GM23338 (cell line): ENCODE data around the gene TSPAN5. TPM values are rescaled to one million over a fixed set of nuclear protein-coding genes. Genes with fewer than 3 reads are reported as not detected.
A peak's percentile ranks its signal among the peaks of the same experiment; 100 is the strongest.

Experiments
- ATAC-seq: fragments of 200-7000 bp; cut with Tn5 transposase; 3 replicates; pipeline ENCODE4 v1.9.1; 2020
- DNase-seq: peaks from one replicate; pipeline ENCODE4 v3.0.0-alpha.2; 2015; ENCODE audit warnings: low spot score
- H2AFZ ChIP-seq: fragments of 200-600 bp; sonication (generic); 2 replicates; pipeline ENCODE4 v1.8.0; 2016; ENCODE audit warnings: antibody characterized with exemption, mild to moderate bottlenecking, moderate library complexity
- H3F3A ChIP-seq: fragments of 200-600 bp; sonication (generic); replicated peaks from 2 replicates; pipeline ENCODE4 v1.8.0; 2017; ENCODE audit warnings: antibody characterized with exemption, mixed run types, low read depth
- H3K27ac ChIP-seq: fragments of 200-600 bp; sonication (generic); 2 replicates; pipeline ENCODE4 v1.6.1; 2016; ENCODE audit warnings: low read depth
- H3K27me3 ChIP-seq: fragments of 200-600 bp; sonication (generic); 2 replicates; pipeline ENCODE4 v1.8.0; 2016; ENCODE audit warnings: mild to moderate bottlenecking, mixed run types, moderate library complexity; ENCODE audit not compliant: insufficient read depth
- H3K36me3 ChIP-seq: fragments of 200-600 bp; sonication (generic); 2 replicates; pipeline ENCODE4 v1.8.0; 2016; ENCODE audit warnings: mild to moderate bottlenecking; ENCODE audit not compliant: insufficient read depth
- H3K4me1 ChIP-seq: fragments of 200-600 bp; sonication (generic); 2 replicates; pipeline ENCODE4 v1.8.0; 2016; ENCODE audit warnings: mild to moderate bottlenecking, moderate library complexity; ENCODE audit not compliant: insufficient read depth
- H3K4me2 ChIP-seq: fragments of 200-600 bp; sonication (generic); 2 replicates; pipeline ENCODE4 v1.7.1; 2017; ENCODE audit warnings: mixed run types
- H3K4me3 ChIP-seq: fragments of 200-600 bp; sonication (generic); 2 replicates; pipeline ENCODE4 v1.6.1; 2016; ENCODE audit warnings: mixed run types
- H3K79me2 ChIP-seq: fragments of 200-600 bp; sonication (generic); replicated peaks from 2 replicates; pipeline ENCODE4 v1.8.0; 2017; ENCODE audit warnings: mild to moderate bottlenecking; ENCODE audit not compliant: insufficient read depth
- H3K9me2 ChIP-seq: fragments of 200-600 bp; sonication (generic); 2 replicates; pipeline ENCODE4 v1.8.0; 2017; ENCODE audit not compliant: insufficient read depth
- H4K20me1 ChIP-seq: fragments of 200-600 bp; sonication (generic); replicated peaks from 2 replicates; pipeline ENCODE4 v1.8.0; 2017; ENCODE audit warnings: mild to moderate bottlenecking; ENCODE audit not compliant: insufficient read depth
- H3K27ac Mint-ChIP-seq: 2 replicates; pipeline ENCODE4 v1.8.0; 2020; ENCODE audit warnings: inconsistent platforms, mild to moderate bottlenecking, moderate library complexity, mixed read lengths
- H3K27me3 Mint-ChIP-seq: 3 replicates; pipeline ENCODE4 v1.8.0; 2022; ENCODE audit warnings: low read depth, mild to moderate bottlenecking, moderate library complexity, mixed read lengths, inconsistent platforms; ENCODE audit not compliant: insufficient read depth, poor library complexity
- H3K36me3 Mint-ChIP-seq: 3 replicates; pipeline ENCODE4 v1.8.0; 2021; ENCODE audit warnings: low read depth, mild to moderate bottlenecking, inconsistent platforms, moderate library complexity, mixed read lengths
- H3K4me1 Mint-ChIP-seq: 3 replicates; pipeline ENCODE4 v1.8.0; 2020; ENCODE audit warnings: mild to moderate bottlenecking, inconsistent platforms, mixed read lengths
- H3K4me3 Mint-ChIP-seq: 3 replicates; pipeline ENCODE4 v1.8.0; 2021; ENCODE audit warnings: moderate library complexity, mild to moderate bottlenecking, inconsistent platforms, mixed read lengths
- H3K9me3 Mint-ChIP-seq: 3 replicates; pipeline ENCODE4 v1.8.0; 2020; ENCODE audit warnings: moderate library complexity, mild to moderate bottlenecking, inconsistent platforms, mixed read lengths
- CREB1 ChIP-seq: fragments of 250-450 bp; sonication (Bioruptor Pico); IDR thresholded peaks from 2 replicates; pipeline ENCODE4 v1.5.0; 2020; ENCODE audit warnings: low read depth, mild to moderate bottlenecking, moderate library complexity
- CTCF ChIP-seq, 2 experiments: fragments of 200-600 bp in 1 of 2; sonication (generic) in 1 of 2; conservative IDR thresholded peaks; 2 replicates each; pipeline versions ENCODE4 v1.5.1 to v1.6.1; 2016 to 2017; ENCODE audit warnings: antibody characterized with exemption in 2 of 2, low read depth in 2 of 2, mild to moderate bottlenecking in 2 of 2, moderate library complexity in 1 of 2
- ETS1 ChIP-seq: IDR thresholded peaks from 2 replicates; pipeline ENCODE4 v1.6.1; 2016; ENCODE audit warnings: antibody characterized with exemption
- EZH2 ChIP-seq: fragments of 200-600 bp; sonication (generic); IDR thresholded peaks from one replicate; pipeline ENCODE4 v1.8.0; 2017; ENCODE audit warnings: antibody characterized with exemption, mild to moderate bottlenecking, low read depth; ENCODE audit not compliant: unreplicated experiment
- JUNB ChIP-seq: IDR thresholded peaks from one replicate; pipeline ENCODE4 v1.6.1; 2016; ENCODE audit warnings: antibody characterized with exemption; ENCODE audit not compliant: unreplicated experiment
- POLR2AphosphoS5 ChIP-seq: IDR thresholded peaks from 2 replicates; pipeline ENCODE4 v1.6.1; 2016; ENCODE audit warnings: antibody characterized with exemption, low read depth
- REST ChIP-seq: IDR thresholded peaks from one replicate; pipeline ENCODE4 v1.6.1; 2018; ENCODE audit warnings: antibody characterized with exemption; ENCODE audit not compliant: unreplicated experiment
- STAT1 ChIP-seq: IDR thresholded peaks from one replicate; pipeline ENCODE4 v1.6.1; 2016; ENCODE audit warnings: antibody characterized with exemption; ENCODE audit not compliant: unreplicated experiment
- ZNF114 ChIP-seq: fragments of 250-450 bp; sonication (Bioruptor Pico); IDR thresholded peaks from 2 replicates; pipeline ENCODE4 v1.5.0; 2020; ENCODE audit warnings: mild to moderate bottlenecking, moderate library complexity
- ZNF331 ChIP-seq: fragments of 250-450 bp; sonication (Bioruptor Pico); IDR thresholded peaks from 2 replicates; pipeline ENCODE4 v1.5.0; 2020; ENCODE audit warnings: low read depth, mild to moderate bottlenecking, moderate library complexity
- ZNF462 ChIP-seq: fragments of 250-450 bp; sonication (Bioruptor Pico); IDR thresholded peaks from 2 replicates; pipeline ENCODE4 v1.5.0; 2020; ENCODE audit warnings: mild to moderate bottlenecking, moderate library complexity
- polyA plus RNA-seq: library from polyadenylated mRNA; unstranded; fragments of >200 nt; fragmentation: Nextera tagmentation; extraction: Ambion mirVana; gene quantifications from 2 replicates; pipeline ENCODE4 v1.2.1, GENCODE V29; 2016
- total RNA-seq: library from RNA; depleted of rRNA; stranded (reverse); fragments of >200 nt; shearing (Covaris generic); gene quantifications from 2 replicates; pipeline ENCODE4 v1.2.3, GENCODE V29; 2014

Gene TSPAN5
- total and polyA plus RNA-seq, 2 experiments from 2014 or later, result 18.6 to 21.5 TPM

- no peak for TF ChIP-seq REST
These were observed 14.9 kb upstream of the TSPAN5 start (continued) for GRCh38 chr4:98673288-98673644.

GRCh38 chr4:98672583-98673287, 14.3 kb upstream of the TSPAN5 start:
- Mint-ChIP-seq H3K27me3 (peaks cover 2% of the 10 kb centered on the region), H3K9me3 (no peaks in the 10 kb centered on the region), H3K27ac (no peak overlapping the region), H3K4me1 (peaks cover 24% of the 10 kb centered on the region; the same call in 2 of the 3 replicates), H3K4me3 (no peak overlapping the region), H3K36me3 (no peaks in the 10 kb centered on the region)
- Histone ChIP-seq H2AFZ (peak overlapping the region; percentile 49; the same call in 1 of the 2 replicates), H3K27me3 (no peaks in the 10 kb centered on the region), H3F3A (no peaks in the 10 kb centered on the region), H3K36me3 (no peaks in the 10 kb centered on the region), H3K27ac (no peak overlapping the region), H3K4me1 (no peaks in the 10 kb centered on the region; the same call in 1 of the 2 replicates), H3K4me2 (no peak overlapping the region), H4K20me1 (no peaks in the 10 kb centered on the region), H3K79me2 (no peaks in the 10 kb centered on the region), H3K4me3 (no peak overlapping the region), H3K9me2 (no peaks in the 10 kb centered on the region)
- DNase-seq, result no peak
- ATAC-seq, result no peak; the same call in 2 of the 3 replicates
- TF ChIP-seq CTCF (conservative IDR thresholded peaks at IDR 0.05; ENCODE audit: low read depth in 2 of 2) (no peak; a peak in 1 of 4 replicates), POLR2AphosphoS5 (no peak), ZNF331 (CRISPR knock-in tag) (no peak), ZNF462 (CRISPR knock-in tag) (no peak), CREB1 (CRISPR knock-in tag) (no peak), JUNB (no peak), EZH2 (no peak), ZNF114 (CRISPR knock-in tag) (no peak), ETS1 (no peak), STAT1 (no peak)
